Raji (cell line): Measurements from ENCODE around the gene DPT.

Experiments used
- POLR2A ChIP-seq: IDR thresholded peaks from 2 replicates; pipeline ENCODE4 v1.6.1; 2011; ENCODE audit warnings: low read depth, low read length, control low read depth; ENCODE audit not compliant: insufficient read depth

The DPT gene

GRCh38 chr1:168664069-168664834, 64.8 kb downstream of the DPT start:
- TF ChIP-seq POLR2A = no peak

DNA sequence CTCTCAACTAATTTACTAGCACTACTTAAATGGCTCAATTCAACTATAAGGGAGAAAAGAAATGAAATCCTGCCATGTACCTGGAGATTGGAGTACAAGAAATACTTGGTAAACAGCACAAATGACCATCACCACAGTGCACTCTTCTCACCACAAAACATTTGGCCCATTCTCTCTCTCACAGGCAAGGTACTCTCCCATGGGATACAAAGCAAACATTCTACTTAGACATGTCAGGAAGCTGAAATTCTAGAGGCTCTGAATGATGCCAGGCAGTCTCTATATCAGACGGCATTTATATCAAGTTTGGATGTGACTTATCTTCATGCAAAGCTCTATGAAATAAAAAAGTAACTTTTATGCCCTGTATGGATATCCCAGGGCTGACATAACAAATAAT, 72.5 kb downstream of the DPT start:
- no peak for TF ChIP-seq POLR2A

- TF ChIP-seq POLR2A = no peak
Observed at GRCh38 chr1:168654198-168654915, 74.6 kb downstream of the DPT start.

DNA sequence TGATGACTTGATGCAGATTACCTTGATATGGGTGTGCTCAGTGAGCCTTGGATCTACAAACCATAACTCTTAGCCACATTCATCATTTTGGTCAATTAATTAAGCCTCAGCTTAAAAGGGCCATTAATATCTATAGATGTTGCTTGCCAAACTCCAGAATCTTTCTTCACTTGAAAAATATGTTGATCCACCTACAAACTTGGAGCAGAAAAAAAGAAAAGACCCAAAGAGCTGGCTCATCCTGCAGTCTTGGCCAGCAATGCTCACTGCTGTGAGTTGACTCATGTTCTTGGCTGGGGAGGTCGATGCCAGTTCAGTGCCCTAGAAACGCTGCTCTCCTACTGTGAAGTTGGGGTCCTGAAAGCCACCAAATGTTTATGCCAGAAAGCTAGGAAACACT, 75.4 kb downstream of the DPT start:
- no peak for TF ChIP-seq POLR2A

- TF ChIP-seq POLR2A = no peak
Observed at GRCh38 chr1:168645721-168646120, 83.3 kb downstream of the DPT start.
